B cell (primary cell): ENCODE data around the gene UTP3. TPM values are rescaled to one million over a fixed set of nuclear protein-coding genes. Genes with fewer than 3 reads are reported as not detected.

Experiments used
- polyA plus RNA-seq: library from polyadenylated mRNA; depleted of rRNA; stranded (reverse); fragments of >200 nt; gene quantifications from 2 replicates; pipeline ENCODE4 v1.2.3, GENCODE V29; 2012
- small RNA-seq: library from RNA; depleted of rRNA; stranded (forward); fragments of <200 nt; gene quantifications from one replicate; pipeline ENCODE3, GENCODE V24; 2012; ENCODE audit warnings: low replicate concordance, low read depth; ENCODE audit not compliant: insufficient read length
- total RNA-seq, 2 donors: library from RNA; stranded (reverse); fragments of 120-200 nt in 1 of 2; gene quantifications; 1 replicate in 1 of 2; 2 replicates in 1 of 2; pipeline versions ENCODE4 v1.2.3 to v1.2.4, GENCODE V29; 2013 to 2022

The UTP3 gene
- total and polyA plus RNA-seq, 2 donors (not counting 1 experiment from before 2014, with no cell fraction given), result 6.2 to 42.2 TPM

Small RNAs within 50 kb of the gene (small RNA-seq; reads per million reads assigned to genes)
- gene RNU6-520P, result not detected
- not detected for gene RNU6-784P

Other genes starting within 250 kb of the UTP3 start
- gene MUC7, start 216.3 kb upstream of the UTP3 start, total RNA-seq, result not detected in 2 replicates
- not detected in 2 replicates for gene MUC7, start 216.3 kb upstream of the UTP3 start, polyA plus RNA-seq
- gene AMTN, start 170.0 kb upstream of the UTP3 start, total RNA-seq, result not detected in 2 replicates
- not detected in 2 replicates for gene AMTN, start 170.0 kb upstream of the UTP3 start, polyA plus RNA-seq
- gene AMBN, start 96.3 kb upstream of the UTP3 start, total RNA-seq, result not detected in 2 replicates
- gene AMBN, start 96.3 kb upstream of the UTP3 start, polyA plus RNA-seq, result not detected in 2 replicates
- not detected in 2 replicates for gene ENAM, start 59.8 kb upstream of the UTP3 start, total RNA-seq
- not detected in 2 replicates for gene ENAM, start 59.8 kb upstream of the UTP3 start, polyA plus RNA-seq
- 72.3 and 90.8 TPM in 2 replicates for gene JCHAIN, start 22.0 kb upstream of the UTP3 start, total RNA-seq
- gene JCHAIN, start 22.0 kb upstream of the UTP3 start, polyA plus RNA-seq, result 378 and 441 TPM in 2 replicates
- gene RUFY3, start 33.4 kb downstream of the UTP3 start, total RNA-seq, result 74.1 and 92.9 TPM in 2 replicates
- 26.1 and 43.6 TPM in 2 replicates for gene RUFY3, start 33.4 kb downstream of the UTP3 start, polyA plus RNA-seq
- gene GRSF1, start 151.4 kb downstream of the UTP3 start, total RNA-seq, result 43.2 and 44.2 TPM in 2 replicates
- gene GRSF1, start 151.4 kb downstream of the UTP3 start, polyA plus RNA-seq, result 23.7 and 26.0 TPM in 2 replicates
- 30.4 and 32.4 TPM in 2 replicates for gene MOB1B, start 213.8 kb downstream of the UTP3 start, total RNA-seq
- gene MOB1B, start 213.8 kb downstream of the UTP3 start, polyA plus RNA-seq, result 2.3 and 4.3 TPM in 2 replicates